ENCODE results near the gene C5orf58.

GRCh38 chr5:170279459-170279817 is 46.7 kb downstream of the C5orf58 start:
- TF ChIP-seq CTCF (IDR thresholded peaks at IDR 0.05): no peak
- TF ChIP-seq EZH2phosphoT487 (IDR thresholded peaks at IDR 0.05): no peak
- no peak for TF ChIP-seq EZH2 (IDR thresholded peaks at IDR 0.05)

Measured in neural progenitor cell (in vitro differentiated cells).